ENCODE measurements around the gene HCRT.

- no peak for TF ChIP-seq CTCF (IDR thresholded peaks at IDR 0.05)
- TF ChIP-seq EZH2 (IDR thresholded peaks at IDR 0.05): no peak
Observed at GRCh38 chr17:42192189-42193126, 7.2 kb upstream of the HCRT start.

All from neural progenitor cell (in vitro differentiated cells).